MV-4-11 (cell line): Measurements from ENCODE around the gene TMEM115.

Experiments used
- DNase-seq: peaks from one replicate; lab custom pipeline; 2025; lab: John Stamatoyannopoulos, UW

The TMEM115 gene

GRCh38 chr3:50358911-50359759 lies at the start of gene TMEM115:
Gene TMEM115, minus strand, starts transcription at chr3:50359521. Its CDS starts 458 bp downstream, at chr3:50359063.
- DNase-seq = peak; percentile 98

GRCh38 chr3:50408443-50408944 lies 49.2 kb upstream of the TMEM115 start:
- DNase-seq = no peak

GRCh38 chr3:50406487-50406886 lies 47.2 kb upstream of the TMEM115 start:
- no peak for DNase-seq

GRCh38 chr3:50405249-50405648 lies 45.9 kb upstream of the TMEM115 start:
- DNase-seq = peak; percentile 25

- peak; percentile 76 for DNase-seq
These were observed 42.8 kb upstream of the TMEM115 start for GRCh38 chr3:50401978-50402595.

GRCh38 chr3:50396502-50396901 lies 37.2 kb upstream of the TMEM115 start:
- DNase-seq = no peak

- peak; percentile 95 for DNase-seq
These were observed 35.9 kb upstream of the TMEM115 start for GRCh38 chr3:50395070-50395860.

GRCh38 chr3:50393061-50393460 lies 33.7 kb upstream of the TMEM115 start:
- no peak for DNase-seq

- no peak for DNase-seq
These were observed 32.9 kb upstream of the TMEM115 start for GRCh38 chr3:50392101-50392715.

GRCh38 chr3:50390508-50391224 lies 31.3 kb upstream of the TMEM115 start:
- DNase-seq = no peak

GRCh38 chr3:50389414-50389767 lies 30.1 kb upstream of the TMEM115 start:
- no peak for DNase-seq

GRCh38 chr3:50388720-50389413 lies 29.5 kb upstream of the TMEM115 start:
- DNase-seq = no peak

- no peak for DNase-seq
These were observed 28.8 kb upstream of the TMEM115 start for GRCh38 chr3:50388016-50388719.

GRCh38 chr3:50385754-50386153 lies 26.4 kb upstream of the TMEM115 start:
- no peak for DNase-seq

GRCh38 chr3:50383750-50384149 lies 24.4 kb upstream of the TMEM115 start:
- no peak for DNase-seq

GRCh38 chr3:50382722-50383121 lies 23.4 kb upstream of the TMEM115 start:
- DNase-seq = no peak

GRCh38 chr3:50381383-50381782 lies 22.1 kb upstream of the TMEM115 start:
- no peak for DNase-seq

GRCh38 chr3:50380405-50381085 lies 21.2 kb upstream of the TMEM115 start:
- DNase-seq = no peak

GRCh38 chr3:50378757-50379156 lies 19.4 kb upstream of the TMEM115 start:
- no peak for DNase-seq

GRCh38 chr3:50378024-50378423 lies 18.7 kb upstream of the TMEM115 start:
- DNase-seq = no peak
